B cell (primary cell): ENCODE data around the gene AXDND1.

ENCODE experiments used
- CTCF ChIP-seq: fragments of 200-600 bp; IDR thresholded peaks from one replicate; pipeline ENCODE4 v1.8.0; 2022; ENCODE audit warnings: antibody characterized with exemption, mild to moderate bottlenecking
- EZH2 ChIP-seq: IDR thresholded peaks from 2 replicates; pipeline ENCODE4 v1.6.1; 2012; ENCODE audit warnings: borderline replicate concordance, low read depth, mild to moderate bottlenecking, moderate library complexity, low read length; ENCODE audit not compliant: insufficient read depth, poor library complexity, severe bottlenecking

GRCh38 chr1:179575497-179576314 lies 209.9 kb downstream of the AXDND1 start, which contains the start of gene NPHS2:
- TF ChIP-seq CTCF (no peak), EZH2 (no peak)
